Upper lobe of left lung (tissue), 4 donors: ENCODE measurements around the gene ARFGAP2.

ENCODE experiments used
- CTCF ChIP-seq, 6 experiments: fragments of 450-650 bp in 4 of 6; fragments of 200-600 bp in 2 of 6; sonication (generic) in 2 of 6; IDR thresholded peaks; one replicate each; pipeline ENCODE4 v1.5.1; 2016 to 2019; ENCODE audit warnings: antibody characterized with exemption in 6 of 6
- EP300 ChIP-seq, 4 donors: sonication (generic); formaldehyde crosslinking; IDR thresholded peaks; one replicate each; pipeline ENCODE4 v1.5.1; 2017; ENCODE audit warnings: antibody characterized with exemption in 4 of 4, control low read depth in 2 of 4
- POLR2A ChIP-seq, 4 donors: fragments of 450-650 bp; IDR thresholded peaks; one replicate each; pipeline ENCODE4 v1.5.1; 2016 to 2017; ENCODE audit warnings: antibody characterized with exemption in 4 of 4, mild to moderate bottlenecking in 2 of 4
- POLR2AphosphoS5 ChIP-seq, 2 donors: sonication (generic); formaldehyde crosslinking; IDR thresholded peaks; one replicate each; pipeline ENCODE4 v1.5.1; 2017; ENCODE audit warnings: antibody characterized with exemption in 2 of 2

GRCh38 chr11:47127213-47127612 lies 49.5 kb downstream of the ARFGAP2 start:
- TF ChIP-seq CTCF (IDR thresholded peaks at IDR 0.05) (no peak), POLR2AphosphoS5 (IDR thresholded peaks at IDR 0.05) (no peak), POLR2A (IDR thresholded peaks at IDR 0.05) (no peak), EP300 (IDR thresholded peaks at IDR 0.05) (no peak)
